ENCODE results near the gene CUTA.

The CUTA gene, protein sequence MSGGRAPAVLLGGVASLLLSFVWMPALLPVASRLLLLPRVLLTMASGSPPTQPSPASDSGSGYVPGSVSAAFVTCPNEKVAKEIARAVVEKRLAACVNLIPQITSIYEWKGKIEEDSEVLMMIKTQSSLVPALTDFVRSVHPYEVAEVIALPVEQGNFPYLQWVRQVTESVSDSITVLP

DNA sequence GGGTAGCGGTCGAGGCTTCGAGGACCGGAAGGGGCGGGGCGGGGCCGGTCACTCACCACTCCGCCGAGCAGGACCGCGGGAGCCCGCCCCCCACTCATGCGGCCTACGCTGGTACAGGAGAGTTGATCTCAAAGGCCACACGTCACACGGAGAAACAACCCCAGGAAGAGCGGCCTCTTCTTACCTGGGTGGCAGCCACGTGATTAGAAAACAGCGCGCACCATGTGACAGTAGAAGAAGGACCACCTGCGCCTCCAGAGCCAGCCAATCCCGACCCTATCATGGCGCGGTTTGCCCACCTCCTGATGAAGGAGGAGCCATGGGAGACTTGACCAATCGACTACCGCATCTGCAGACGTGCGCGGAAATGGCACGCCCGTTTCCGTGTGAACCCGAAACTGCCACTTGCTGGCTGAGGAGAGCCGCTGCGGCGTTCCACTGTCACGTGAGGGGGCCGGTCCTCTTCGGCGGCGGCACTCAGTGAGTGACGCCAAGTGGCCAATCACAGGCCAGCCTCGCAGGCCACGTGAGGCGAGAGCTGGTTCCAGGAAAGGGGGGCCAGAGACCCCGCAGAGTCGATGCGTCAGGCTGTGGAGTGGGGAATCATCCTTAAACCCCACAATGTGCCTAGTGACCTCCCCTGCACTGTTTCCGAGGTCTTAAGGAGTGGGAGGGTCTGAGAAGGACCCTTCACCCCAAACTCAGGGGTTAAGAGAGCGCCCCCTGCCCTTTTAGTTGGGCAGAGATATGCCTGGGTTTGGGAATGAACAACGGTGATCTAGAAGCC lies at the start of gene CUTA:
Gene CUTA, minus strand, starts transcription at position 205 of the 787 bp plus-strand sequence. Its CDS starts 107 bp downstream, at position 98.
- H3K27me3 ChIP-seq (ENCODE audit: control insufficient read depth in 1 of 2, insufficient read depth in 2 of 2, low read length in 2 of 2): no peaks in the 10 kb centered on the region
- H3K4me3 ChIP-seq (ENCODE audit: low read depth in 1 of 2, low read length in 2 of 2): peak within 1 kb of the TSS; percentile 79 to 89
- peaks cover 25 to 34% of the 10 kb centered on the region in 2 donors for H3K4me1 ChIP-seq (ENCODE audit: control insufficient read depth in 1 of 2, insufficient read depth in 2 of 2, low read length in 2 of 2)
- H3K9ac ChIP-seq (ENCODE audit: low read depth in 1 of 2, low read length in 2 of 2): peak within 1 kb of the TSS; percentile 87 to 90
- H3K27ac ChIP-seq (ENCODE audit: low read depth, low read length): peak within 1 kb of the TSS; percentile 93
- no peaks in the 10 kb centered on the region for H3K9me3 ChIP-seq (ENCODE audit: control insufficient read depth in 1 of 2, low read length in 2 of 2)
- peaks cover 14 to 32% of the 10 kb centered on the region in 2 donors for H3K36me3 ChIP-seq (ENCODE audit: control insufficient read depth in 1 of 2, insufficient read depth in 2 of 2, low read length in 2 of 2)

DNA sequence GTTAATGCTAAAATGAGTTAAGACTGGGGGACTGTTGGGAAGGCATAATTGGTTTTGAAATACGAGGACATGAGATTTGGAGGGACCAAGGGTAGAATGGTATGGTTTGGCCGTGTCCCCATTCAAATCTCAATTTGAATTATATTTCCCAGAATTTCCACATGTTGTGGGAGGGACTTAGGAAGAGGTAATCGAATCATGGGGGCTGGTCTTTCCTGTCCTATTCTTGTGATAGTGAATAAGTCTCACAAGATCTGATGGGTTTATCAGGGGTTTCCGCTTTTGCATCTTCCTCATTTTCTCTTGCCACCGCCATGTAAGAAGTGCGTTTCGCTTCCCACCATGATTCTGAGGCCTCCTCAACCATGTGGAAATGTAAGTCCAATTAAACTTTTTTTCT lies 49.2 kb upstream of the CUTA start:
- Histone ChIP-seq H3K27ac (ENCODE audit: low read depth, low read length) (no peak overlapping the region), H3K36me3 (ENCODE audit: control insufficient read depth in 1 of 2, insufficient read depth in 2 of 2, low read length in 2 of 2) (no peaks in the 10 kb centered on the region), H3K4me3 (ENCODE audit: low read depth in 1 of 2, low read length in 2 of 2) (no peak overlapping the region), H3K4me1 (ENCODE audit: control insufficient read depth in 1 of 2, insufficient read depth in 2 of 2, low read length in 2 of 2) (no peaks in the 10 kb centered on the region), H3K9me3 (ENCODE audit: control insufficient read depth in 1 of 2, low read length in 2 of 2) (no peaks in the 10 kb centered on the region), H3K9ac (ENCODE audit: low read depth in 1 of 2, low read length in 2 of 2) (no peak overlapping the region), H3K27me3 (ENCODE audit: control insufficient read depth in 1 of 2, insufficient read depth in 2 of 2, low read length in 2 of 2) (no peaks in the 10 kb centered on the region)

DNA sequence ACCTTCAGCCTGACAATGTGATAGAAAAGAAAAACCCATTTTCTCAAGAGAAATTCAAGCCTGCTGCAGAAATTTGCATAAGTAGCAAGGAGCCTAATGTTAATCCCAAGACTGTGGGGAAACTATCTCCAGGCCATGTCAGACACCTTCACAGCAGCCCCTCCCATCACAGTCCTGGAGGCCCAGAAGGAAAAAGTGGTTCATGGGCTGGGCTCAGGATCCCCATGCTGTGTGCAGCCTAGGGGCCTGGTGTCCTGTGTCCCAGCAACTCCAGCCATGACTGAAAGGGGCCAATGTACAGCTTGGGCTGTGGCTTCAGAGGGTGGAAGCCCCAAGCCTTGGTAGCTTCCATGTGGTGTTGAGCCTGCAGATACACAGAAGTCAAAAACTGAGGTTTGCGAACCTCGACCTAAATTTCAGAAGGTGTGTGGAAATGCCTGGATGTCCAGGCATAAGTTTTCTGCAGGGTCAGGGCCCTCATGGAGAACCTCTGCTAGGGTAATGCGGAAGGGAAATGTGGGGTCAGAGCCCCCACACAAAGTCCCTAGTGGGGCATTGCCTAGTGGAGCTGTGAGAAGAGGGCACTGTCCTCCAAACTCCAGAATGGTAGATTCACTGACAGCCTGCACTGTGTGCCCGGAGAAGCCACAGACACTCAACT lies 48.3 kb upstream of the CUTA start:
- Histone ChIP-seq H3K4me1 (ENCODE audit: control insufficient read depth in 1 of 2, insufficient read depth in 2 of 2, low read length in 2 of 2) (no peaks in the 10 kb centered on the region), H3K9ac (ENCODE audit: low read depth in 1 of 2, low read length in 2 of 2) (no peak overlapping the region), H3K4me3 (ENCODE audit: low read depth in 1 of 2, low read length in 2 of 2) (no peak overlapping the region), H3K27ac (ENCODE audit: low read depth, low read length) (no peak overlapping the region), H3K27me3 (ENCODE audit: control insufficient read depth in 1 of 2, insufficient read depth in 2 of 2, low read length in 2 of 2) (no peaks in the 10 kb centered on the region), H3K9me3 (ENCODE audit: control insufficient read depth in 1 of 2, low read length in 2 of 2) (no peaks in the 10 kb centered on the region), H3K36me3 (ENCODE audit: control insufficient read depth in 1 of 2, insufficient read depth in 2 of 2, low read length in 2 of 2) (no peaks in the 10 kb centered on the region)

DNA sequence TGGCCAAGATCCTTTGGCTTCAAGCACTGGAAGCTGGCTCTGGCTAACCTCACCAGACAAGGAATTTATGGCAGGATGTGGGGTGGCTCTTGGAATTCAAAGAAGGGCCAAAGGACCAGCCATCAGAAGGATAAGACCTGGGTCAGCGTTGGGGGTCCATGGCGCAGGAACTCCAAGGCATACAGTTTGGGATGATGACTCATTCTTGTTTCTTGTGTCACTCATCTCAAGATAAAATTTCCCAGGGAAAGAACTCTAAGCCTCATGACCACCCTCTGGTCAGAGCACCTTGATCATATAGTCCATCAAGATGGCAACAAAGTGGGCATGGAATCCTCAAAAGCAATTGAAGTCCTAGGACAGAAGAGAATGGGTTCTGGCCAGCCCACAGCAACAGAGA lies 41.3 kb upstream of the CUTA start:
- H3K4me3 ChIP-seq (ENCODE audit: low read depth in 1 of 2, low read length in 2 of 2): no peak overlapping the region
- H3K4me1 ChIP-seq (ENCODE audit: control insufficient read depth in 1 of 2, insufficient read depth in 2 of 2, low read length in 2 of 2): peaks cover 6 to 12% of the 10 kb centered on the region in 2 donors
- H3K27ac ChIP-seq (ENCODE audit: low read depth, low read length): no peak overlapping the region
- peaks cover 5 to 7% of the 10 kb centered on the region in 2 donors for H3K36me3 ChIP-seq (ENCODE audit: control insufficient read depth in 1 of 2, insufficient read depth in 2 of 2, low read length in 2 of 2)
- H3K9me3 ChIP-seq (ENCODE audit: control insufficient read depth in 1 of 2, low read length in 2 of 2): no peaks in the 10 kb centered on the region
- H3K27me3 ChIP-seq (ENCODE audit: control insufficient read depth in 1 of 2, insufficient read depth in 2 of 2, low read length in 2 of 2): no peaks in the 10 kb centered on the region
- H3K9ac ChIP-seq (ENCODE audit: low read depth in 1 of 2, low read length in 2 of 2): no peak overlapping the region

DNA sequence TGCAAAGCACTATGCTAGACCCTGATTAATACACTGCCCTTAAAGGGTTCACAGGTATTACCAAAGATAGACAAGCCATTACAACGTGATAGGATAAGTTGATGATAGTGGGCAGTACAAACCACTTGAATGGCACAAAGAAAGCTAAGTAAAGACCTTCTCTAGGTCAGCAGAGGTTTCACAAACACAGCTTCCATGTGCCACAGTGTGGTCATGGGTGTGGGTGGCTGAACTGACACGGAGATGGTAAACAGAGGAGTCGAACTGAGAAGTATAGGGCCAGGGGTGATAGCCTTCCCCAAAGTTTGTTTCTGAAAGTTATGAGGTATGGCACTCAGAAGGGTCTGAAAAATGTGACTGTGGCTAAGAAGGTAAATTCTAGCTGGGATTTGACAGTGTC lies 40.8 kb upstream of the CUTA start:
- peaks cover 5 to 7% of the 10 kb centered on the region in 2 donors for H3K36me3 ChIP-seq (ENCODE audit: control insufficient read depth in 1 of 2, insufficient read depth in 2 of 2, low read length in 2 of 2)
- H3K4me1 ChIP-seq (ENCODE audit: control insufficient read depth in 1 of 2, insufficient read depth in 2 of 2, low read length in 2 of 2): peaks cover 6 to 12% of the 10 kb centered on the region in 2 donors
- no peak overlapping the region for H3K27ac ChIP-seq (ENCODE audit: low read depth, low read length)
- no peak overlapping the region for H3K4me3 ChIP-seq (ENCODE audit: low read depth in 1 of 2, low read length in 2 of 2)
- H3K27me3 ChIP-seq (ENCODE audit: control insufficient read depth in 1 of 2, insufficient read depth in 2 of 2, low read length in 2 of 2): no peaks in the 10 kb centered on the region
- no peaks in the 10 kb centered on the region for H3K9me3 ChIP-seq (ENCODE audit: control insufficient read depth in 1 of 2, low read length in 2 of 2)
- no peak overlapping the region for H3K9ac ChIP-seq (ENCODE audit: low read depth in 1 of 2, low read length in 2 of 2)

DNA sequence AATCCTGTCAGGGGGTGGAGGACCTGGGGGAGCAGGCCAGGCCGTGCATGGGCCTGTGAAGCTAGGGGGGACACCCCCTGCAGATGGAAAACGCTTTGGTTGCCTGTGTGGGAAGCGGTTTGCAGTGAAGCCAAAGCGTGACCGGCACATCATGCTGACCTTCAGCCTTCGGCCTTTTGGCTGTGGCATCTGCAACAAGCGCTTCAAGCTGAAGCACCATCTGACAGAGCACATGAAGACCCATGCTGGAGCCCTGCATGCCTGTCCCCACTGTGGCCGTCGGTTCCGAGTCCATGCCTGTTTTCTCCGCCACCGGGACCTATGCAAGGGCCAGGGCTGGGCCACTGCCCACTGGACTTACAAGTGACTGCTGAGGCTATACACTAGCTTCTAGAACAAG lies 38.2 kb upstream of the CUTA start:
- H3K36me3 ChIP-seq (ENCODE audit: control insufficient read depth in 1 of 2, insufficient read depth in 2 of 2, low read length in 2 of 2): peaks cover 5 to 7% of the 10 kb centered on the region in 2 donors
- peaks cover 6 to 12% of the 10 kb centered on the region in 2 donors for H3K4me1 ChIP-seq (ENCODE audit: control insufficient read depth in 1 of 2, insufficient read depth in 2 of 2, low read length in 2 of 2)
- no peak overlapping the region for H3K4me3 ChIP-seq (ENCODE audit: low read depth in 1 of 2, low read length in 2 of 2)
- no peaks in the 10 kb centered on the region for H3K27me3 ChIP-seq (ENCODE audit: control insufficient read depth in 1 of 2, insufficient read depth in 2 of 2, low read length in 2 of 2)
- no peaks in the 10 kb centered on the region for H3K9me3 ChIP-seq (ENCODE audit: control insufficient read depth in 1 of 2, low read length in 2 of 2)
- H3K9ac ChIP-seq (ENCODE audit: low read depth in 1 of 2, low read length in 2 of 2): peak overlapping the region in 1 of 2 donors; percentile 10
- H3K27ac ChIP-seq (ENCODE audit: low read depth, low read length): no peak overlapping the region

DNA sequence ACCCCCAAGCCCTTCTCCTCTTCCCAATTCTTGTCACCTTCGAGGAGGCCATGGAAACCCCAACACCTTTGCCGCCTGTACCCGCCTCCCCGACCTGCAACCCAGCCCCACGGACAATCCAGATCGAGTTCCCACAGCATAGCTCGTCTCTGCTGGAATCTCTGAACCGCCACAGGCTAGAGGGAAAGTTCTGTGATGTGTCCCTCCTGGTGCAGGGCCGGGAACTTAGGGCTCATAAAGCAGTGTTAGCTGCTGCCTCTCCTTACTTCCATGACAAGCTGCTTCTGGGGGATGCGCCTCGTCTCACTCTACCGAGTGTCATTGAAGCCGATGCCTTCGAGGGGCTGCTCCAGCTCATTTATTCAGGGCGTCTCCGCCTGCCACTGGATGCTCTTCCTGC lies 37.1 kb upstream of the CUTA start:
- no peaks in the 10 kb centered on the region for H3K9me3 ChIP-seq (ENCODE audit: control insufficient read depth in 1 of 2, low read length in 2 of 2)
- H3K4me3 ChIP-seq (ENCODE audit: low read depth in 1 of 2, low read length in 2 of 2): peak overlapping the region; percentile 90 to 98
- peak overlapping the region; percentile 62 to 91 for H3K9ac ChIP-seq (ENCODE audit: low read depth in 1 of 2, low read length in 2 of 2)
- peaks cover 6 to 12% of the 10 kb centered on the region in 2 donors for H3K4me1 ChIP-seq (ENCODE audit: control insufficient read depth in 1 of 2, insufficient read depth in 2 of 2, low read length in 2 of 2)
- H3K27me3 ChIP-seq (ENCODE audit: control insufficient read depth in 1 of 2, insufficient read depth in 2 of 2, low read length in 2 of 2): no peaks in the 10 kb centered on the region
- peaks cover 5 to 7% of the 10 kb centered on the region in 2 donors for H3K36me3 ChIP-seq (ENCODE audit: control insufficient read depth in 1 of 2, insufficient read depth in 2 of 2, low read length in 2 of 2)
- H3K27ac ChIP-seq (ENCODE audit: low read depth, low read length): no peak overlapping the region

DNA sequence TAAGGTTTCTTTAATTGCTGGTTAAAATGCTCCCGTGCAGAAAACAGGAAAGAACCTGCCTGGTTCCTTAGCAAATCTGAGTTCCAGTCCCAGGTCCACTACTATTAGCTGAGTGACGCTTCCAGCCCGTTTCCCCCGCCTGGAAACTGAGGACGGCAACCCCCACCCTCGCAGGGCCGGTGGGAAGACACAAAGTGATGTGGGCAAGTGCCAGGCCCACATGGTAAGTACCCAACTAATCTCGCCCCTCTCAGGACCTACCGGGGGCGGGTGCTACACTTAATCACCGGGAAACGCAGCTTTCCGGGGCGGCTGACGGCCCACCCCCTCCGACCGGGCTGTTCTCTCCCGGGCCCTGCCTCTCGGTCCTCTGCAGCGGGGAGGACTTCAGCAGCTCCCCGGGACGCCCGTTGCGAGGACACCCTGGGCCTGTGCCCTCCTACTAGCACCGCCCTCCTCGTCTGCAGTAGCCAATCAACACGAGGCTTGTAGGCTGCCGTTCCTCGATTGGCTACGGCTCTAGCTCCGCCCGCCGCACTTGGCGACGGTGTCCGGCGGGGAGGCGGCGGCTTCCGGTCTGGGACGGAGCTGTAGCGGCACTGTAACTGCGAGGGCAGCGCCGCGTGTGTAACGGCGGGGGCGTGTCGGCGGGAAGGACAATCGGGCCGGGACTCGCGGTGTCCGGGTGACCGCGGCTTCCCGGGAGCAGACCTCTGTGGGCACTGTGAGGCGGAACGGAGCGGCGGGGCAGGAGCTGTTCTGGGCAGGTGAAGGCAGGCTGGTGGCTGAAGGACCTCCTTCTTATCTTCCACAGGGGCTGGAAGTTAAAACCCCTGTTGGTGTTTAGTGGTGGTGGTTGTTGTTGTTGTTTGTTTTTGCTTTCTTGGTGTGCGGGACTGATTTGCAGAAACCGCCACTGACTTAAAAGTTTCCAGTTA lies 36.4 kb upstream of the CUTA start, which contains the start of gene ZBTB9:
Gene ZBTB9, plus strand, starts transcription at position 568 of the 938 bp plus-strand sequence. CDS start 525 bp downstream, outside the sequence.
- H3K27ac ChIP-seq (ENCODE audit: low read depth, low read length): peak within 1 kb of the TSS; percentile 23
- no peaks in the 10 kb centered on the region for H3K9me3 ChIP-seq (ENCODE audit: control insufficient read depth in 1 of 2, low read length in 2 of 2)
- H3K9ac ChIP-seq (ENCODE audit: low read depth in 1 of 2, low read length in 2 of 2): peak within 1 kb of the TSS; percentile 89 to 92
- H3K4me1 ChIP-seq (ENCODE audit: control insufficient read depth in 1 of 2, insufficient read depth in 2 of 2, low read length in 2 of 2): peaks cover 6 to 12% of the 10 kb centered on the region in 2 donors
- peaks cover 5 to 7% of the 10 kb centered on the region in 2 donors for H3K36me3 ChIP-seq (ENCODE audit: control insufficient read depth in 1 of 2, insufficient read depth in 2 of 2, low read length in 2 of 2)
- no peaks in the 10 kb centered on the region for H3K27me3 ChIP-seq (ENCODE audit: control insufficient read depth in 1 of 2, insufficient read depth in 2 of 2, low read length in 2 of 2)
- peak within 1 kb of the TSS; percentile 90 to 98 for H3K4me3 ChIP-seq (ENCODE audit: low read depth in 1 of 2, low read length in 2 of 2)

DNA sequence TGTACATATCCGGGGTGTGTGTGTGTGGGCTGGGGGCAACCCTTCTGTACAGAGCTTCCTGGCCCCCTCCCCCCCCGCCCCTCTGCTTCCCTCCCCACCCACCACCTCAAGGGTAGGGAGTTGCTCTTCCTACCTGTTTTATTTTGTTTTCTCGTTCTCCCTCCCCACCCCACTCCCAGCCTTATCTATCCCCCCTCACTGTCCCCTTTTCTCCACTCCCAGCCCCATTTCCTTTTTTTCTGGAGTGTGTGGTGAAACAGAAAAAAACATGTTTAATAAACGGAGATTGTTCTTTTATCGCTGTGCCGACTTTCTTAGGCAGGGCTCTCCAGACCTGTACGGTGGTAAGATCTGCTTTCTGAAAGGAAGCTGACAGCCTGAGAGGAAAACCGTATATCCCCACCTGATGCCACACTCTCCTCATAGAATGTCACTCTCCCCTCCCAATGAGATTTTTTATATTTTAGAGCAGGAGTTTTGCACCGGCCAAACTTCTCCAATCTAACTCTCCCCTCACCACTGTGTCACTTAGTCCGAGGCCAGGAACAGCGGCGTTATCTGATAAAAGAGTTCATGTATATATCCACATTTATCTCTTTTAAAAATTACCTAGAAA lies 35.6 kb upstream of the CUTA start:
- H3K4me3 ChIP-seq (ENCODE audit: low read depth in 1 of 2, low read length in 2 of 2): peak overlapping the region; percentile 90 to 98
- H3K27ac ChIP-seq (ENCODE audit: low read depth, low read length): peak overlapping the region; percentile 23
- H3K9ac ChIP-seq (ENCODE audit: low read depth in 1 of 2, low read length in 2 of 2): peak overlapping the region; percentile 89 to 92
- H3K36me3 ChIP-seq (ENCODE audit: control insufficient read depth in 1 of 2, insufficient read depth in 2 of 2, low read length in 2 of 2): peaks cover 5 to 11% of the 10 kb centered on the region in 2 donors
- H3K4me1 ChIP-seq (ENCODE audit: control insufficient read depth in 1 of 2, insufficient read depth in 2 of 2, low read length in 2 of 2): peaks cover 6 to 12% of the 10 kb centered on the region in 2 donors
- no peaks in the 10 kb centered on the region for H3K9me3 ChIP-seq (ENCODE audit: control insufficient read depth in 1 of 2, low read length in 2 of 2)
- no peaks in the 10 kb centered on the region for H3K27me3 ChIP-seq (ENCODE audit: control insufficient read depth in 1 of 2, insufficient read depth in 2 of 2, low read length in 2 of 2)

Measured in duodenal mucosa (tissue), 2 donors.